Endodermal cell (in vitro differentiated cells): Measurements from ENCODE around the gene USB1. TPM values are rescaled to one million over a fixed set of nuclear protein-coding genes. Genes with fewer than 3 reads are reported as not detected.

ENCODE experiments used
- DNase-seq: peaks from one replicate; pipeline ENCODE4 v3.0.0-alpha.2; 2017
- H3K27ac ChIP-seq: 2 replicates; pipeline ENCODE4 v1.5.1; 2013; ENCODE audit warnings: mild to moderate bottlenecking, low read depth, low read length, moderate library complexity
- H3K27me3 ChIP-seq: 2 replicates; pipeline ENCODE4 v1.6.1; 2013; ENCODE audit warnings: mild to moderate bottlenecking, low read length, moderate library complexity; ENCODE audit not compliant: insufficient read depth, control insufficient read depth, poor library complexity, severe bottlenecking
- H3K36me3 ChIP-seq: 2 replicates; pipeline ENCODE4 v1.7.0; 2013; ENCODE audit warnings: mild to moderate bottlenecking, low read length, moderate library complexity; ENCODE audit not compliant: control insufficient read depth, insufficient read depth
- H3K4me1 ChIP-seq: one replicate; pipeline ENCODE4 v1.7.0; 2013; ENCODE audit warnings: low read length; ENCODE audit not compliant: control insufficient read depth, insufficient read depth
- H3K4me3 ChIP-seq: 2 replicates; pipeline ENCODE4 v1.5.1; 2013; ENCODE audit warnings: mild to moderate bottlenecking, low read length, moderate library complexity
- H3K9ac ChIP-seq: 2 replicates; pipeline ENCODE4 v1.6.1; 2013; ENCODE audit warnings: mild to moderate bottlenecking, low read length, moderate library complexity; ENCODE audit not compliant: poor library complexity, severe bottlenecking; ENCODE audit errors: extremely low read depth
- H3K9me3 ChIP-seq: 2 replicates; pipeline ENCODE4 v1.6.1; 2013; ENCODE audit warnings: mild to moderate bottlenecking, low read length, moderate library complexity; ENCODE audit not compliant: control insufficient read depth
- H3K27ac Mint-ChIP-seq: 2 replicates; pipeline ENCODE4 v1.8.0; 2020; ENCODE audit warnings: mixed read lengths
- H3K27me3 Mint-ChIP-seq: 2 replicates; pipeline ENCODE4 v1.8.0; 2021; ENCODE audit warnings: mild to moderate bottlenecking, mixed read lengths; ENCODE audit not compliant: insufficient read depth
- H3K36me3 Mint-ChIP-seq: 2 replicates; pipeline ENCODE4 v1.8.0; 2020; ENCODE audit warnings: low read depth, mixed read lengths
- H3K4me1 Mint-ChIP-seq: 2 replicates; pipeline ENCODE4 v1.8.0; 2020; ENCODE audit warnings: mixed read lengths
- H3K4me3 Mint-ChIP-seq: 2 replicates; pipeline ENCODE4 v1.8.0; 2020; ENCODE audit warnings: mild to moderate bottlenecking, moderate library complexity, mixed read lengths
- H3K9me3 Mint-ChIP-seq: 2 replicates; pipeline ENCODE4 v1.8.0; 2020; ENCODE audit warnings: mild to moderate bottlenecking, mixed read lengths
- WGBS, 2 experiments: methylation state at CpG; one replicate each; pipeline versions ENCODE4 v1.1.5 to v1.1.7; 2013; ENCODE audit warnings: missing lambda C conversion rate in 2 of 2, mixed read lengths in 1 of 2; ENCODE audit not compliant: insufficient coverage in 1 of 2, insufficient read length in 1 of 2; 5-methylcytosine and 5-hydroxymethylcytosine counted together
- total RNA-seq, 2 donors: library from RNA; stranded (reverse); fragmentation: NEBNext Ultra II Directional in 1 of 2; extraction: Animal tissue kit (Norgen Biotek cat#: 25700) in 1 of 2; gene quantifications; 2 replicates in 1 of 2; 3 replicates in 1 of 2; pipeline ENCODE4 v1.2.1, GENCODE V29; 2021
- TF ChIP-seq, protein P1 (sequence below): fragments of 200-600 bp; sonication (generic); conservative IDR thresholded peaks from 2 replicates; pipeline ENCODE4 v1.5.0; 2021; ENCODE audit warnings: antibody characterized with exemption, mild to moderate bottlenecking

The USB1 gene
- total RNA-seq, 2 donors from 2014 or later, result 139 to 163 TPM

DNA sequence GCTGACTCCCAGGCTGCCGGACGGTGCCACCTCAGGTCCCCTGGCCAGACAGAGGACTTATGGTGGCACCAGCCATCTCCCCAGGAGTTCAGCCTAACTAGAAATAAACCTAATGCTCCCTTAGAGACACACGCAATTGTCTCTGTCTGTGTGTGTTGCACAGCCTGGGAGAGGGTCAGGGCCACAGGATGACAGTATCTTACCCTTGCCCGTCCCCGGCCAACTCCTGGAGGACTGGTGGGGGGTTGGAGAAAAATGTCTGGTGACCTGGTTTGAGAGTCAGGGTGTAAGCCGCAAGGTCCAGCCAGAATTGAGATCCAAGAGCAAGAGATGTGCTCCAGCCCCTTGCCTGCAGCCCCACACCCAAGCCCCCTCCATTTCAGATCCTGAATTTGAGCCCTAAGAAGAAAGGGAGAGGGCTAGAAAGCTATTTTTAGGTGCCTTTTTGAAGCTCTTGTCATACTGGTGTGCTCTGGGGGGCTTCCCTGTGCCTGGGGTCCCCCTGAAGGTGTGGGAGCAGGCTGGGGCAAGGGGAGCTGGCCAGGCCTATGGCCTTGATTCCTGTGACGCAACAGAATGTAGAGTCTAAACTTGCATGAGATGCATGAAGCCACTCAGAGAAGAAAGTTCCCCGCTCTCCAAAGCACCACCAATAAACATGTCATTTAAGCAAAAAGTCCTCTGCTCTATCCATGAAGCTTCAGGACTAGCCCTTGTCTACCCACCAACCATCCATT is 13.6 kb upstream of the USB1 start:
- Histone ChIP-seq H3K4me1 (peaks cover 4% of the 10 kb centered on the region), H3K9me3 (no peaks in the 10 kb centered on the region), H3K9ac (no peak overlapping the region), H3K27ac (no peak overlapping the region), H3K4me3 (no peak overlapping the region), H3K36me3 (no peaks in the 10 kb centered on the region), H3K27me3 (peaks cover 33% of the 10 kb centered on the region)
- 96 to 100% methylated on average over 3 to 8 of the region's 8 CpGs for WGBS, 2 experiments
- H3K4me3 Mint-ChIP-seq, result no peak overlapping the region
- H3K36me3 Mint-ChIP-seq, result no peaks in the 10 kb centered on the region
- TF ChIP-seq, protein P1, sequence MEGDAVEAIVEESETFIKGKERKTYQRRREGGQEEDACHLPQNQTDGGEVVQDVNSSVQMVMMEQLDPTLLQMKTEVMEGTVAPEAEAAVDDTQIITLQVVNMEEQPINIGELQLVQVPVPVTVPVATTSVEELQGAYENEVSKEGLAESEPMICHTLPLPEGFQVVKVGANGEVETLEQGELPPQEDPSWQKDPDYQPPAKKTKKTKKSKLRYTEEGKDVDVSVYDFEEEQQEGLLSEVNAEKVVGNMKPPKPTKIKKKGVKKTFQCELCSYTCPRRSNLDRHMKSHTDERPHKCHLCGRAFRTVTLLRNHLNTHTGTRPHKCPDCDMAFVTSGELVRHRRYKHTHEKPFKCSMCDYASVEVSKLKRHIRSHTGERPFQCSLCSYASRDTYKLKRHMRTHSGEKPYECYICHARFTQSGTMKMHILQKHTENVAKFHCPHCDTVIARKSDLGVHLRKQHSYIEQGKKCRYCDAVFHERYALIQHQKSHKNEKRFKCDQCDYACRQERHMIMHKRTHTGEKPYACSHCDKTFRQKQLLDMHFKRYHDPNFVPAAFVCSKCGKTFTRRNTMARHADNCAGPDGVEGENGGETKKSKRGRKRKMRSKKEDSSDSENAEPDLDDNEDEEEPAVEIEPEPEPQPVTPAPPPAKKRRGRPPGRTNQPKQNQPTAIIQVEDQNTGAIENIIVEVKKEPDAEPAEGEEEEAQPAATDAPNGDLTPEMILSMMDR, result no peak
- DNase-seq, result no peak
- H3K4me1 Mint-ChIP-seq, result peaks cover 7% of the 10 kb centered on the region
- H3K9me3 Mint-ChIP-seq, result no peaks in the 10 kb centered on the region
- peaks cover 44% of the 10 kb centered on the region for H3K27me3 Mint-ChIP-seq
- no peak overlapping the region for H3K27ac Mint-ChIP-seq

DNA sequence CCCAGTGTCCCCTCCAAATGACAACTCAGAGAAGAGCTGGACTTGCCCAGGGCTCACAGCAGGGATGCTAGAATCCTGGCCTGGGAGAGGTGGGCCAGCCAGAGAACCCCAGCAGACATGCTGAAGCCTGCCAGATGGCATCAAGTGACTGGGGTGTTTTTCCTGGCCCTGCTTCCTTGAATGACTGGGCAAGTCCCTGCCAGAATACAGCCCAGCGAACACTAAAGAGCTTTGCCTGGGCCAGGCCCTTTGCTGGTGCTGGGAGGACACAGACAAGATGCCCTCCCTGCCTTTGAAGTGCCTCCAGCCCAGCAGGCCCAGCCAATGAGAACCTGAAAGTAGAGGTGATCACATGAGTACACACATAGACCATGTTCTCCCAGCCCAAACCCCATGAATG is 12.3 kb upstream of the USB1 start:
- Histone ChIP-seq H3K36me3 (peaks cover 4% of the 10 kb centered on the region), H3K4me1 (peaks cover 4% of the 10 kb centered on the region), H3K27me3 (peaks cover 30% of the 10 kb centered on the region), H3K9ac (no peak overlapping the region), H3K27ac (no peak overlapping the region), H3K4me3 (no peak overlapping the region), H3K9me3 (no peaks in the 10 kb centered on the region)
- Mint-ChIP-seq H3K9me3 (no peaks in the 10 kb centered on the region), H3K4me1 (peaks cover 7% of the 10 kb centered on the region), H3K36me3 (no peaks in the 10 kb centered on the region), H3K27me3 (peaks cover 39% of the 10 kb centered on the region), H3K4me3 (no peak overlapping the region), H3K27ac (no peak overlapping the region)
- TF ChIP-seq, protein P1, result no peak
- peak; percentile 45 for DNase-seq
- 88 to 100% methylated on average over 1 of the region's 1 CpG for WGBS, 2 experiments

DNA sequence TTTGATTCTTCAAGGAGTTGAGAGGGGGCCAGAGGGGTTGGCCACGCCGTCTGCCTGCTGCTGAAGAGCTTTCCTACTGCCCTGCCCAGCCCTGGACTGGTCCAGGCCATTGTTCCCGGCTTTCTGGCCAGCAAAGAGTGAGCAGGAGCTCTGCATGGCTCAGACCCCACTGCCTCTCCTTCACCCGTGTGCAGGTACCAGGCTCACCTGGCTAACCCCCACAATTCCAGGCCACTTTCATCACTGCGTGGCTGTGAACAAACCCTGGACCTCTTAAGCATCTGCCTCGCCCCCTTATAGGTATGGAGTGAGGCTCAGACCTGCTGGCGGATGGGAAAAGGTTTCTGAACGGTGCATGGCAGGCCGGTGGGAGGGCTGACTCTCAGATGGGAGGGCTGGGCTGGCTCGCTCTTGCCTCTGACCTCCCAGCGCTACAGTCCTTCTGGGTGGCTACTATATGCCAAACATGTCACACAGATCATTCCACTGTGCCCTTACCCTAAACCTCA is 9.6 kb upstream of the USB1 start:
- Mint-ChIP-seq H3K9me3 (no peaks in the 10 kb centered on the region), H3K36me3 (peaks cover 2% of the 10 kb centered on the region), H3K27ac (no peak overlapping the region), H3K27me3 (peaks cover 16% of the 10 kb centered on the region), H3K4me3 (no peak overlapping the region), H3K4me1 (no peaks in the 10 kb centered on the region)
- Histone ChIP-seq H3K27me3 (peaks cover 8% of the 10 kb centered on the region), H3K4me1 (no peaks in the 10 kb centered on the region), H3K4me3 (no peak overlapping the region), H3K36me3 (peaks cover 16% of the 10 kb centered on the region), H3K9me3 (no peaks in the 10 kb centered on the region), H3K9ac (no peak overlapping the region), H3K27ac (no peak overlapping the region)
- WGBS, 2 experiments, result 92 to 98% methylated on average over 8 to 11 of the region's 11 CpGs
- peak; percentile 38 for DNase-seq
- TF ChIP-seq, protein P1, result no peak
